IMR-90 (cell line): ENCODE results near the gene BEX3. TPM values are rescaled to one million over a fixed set of nuclear protein-coding genes. Genes with fewer than 3 reads are reported as not detected.
A peak's percentile ranks its signal among the peaks of the same experiment; 100 is the strongest.

Source experiments
- ATAC-seq: fragments of 200-7000 bp; cut with Tn5 transposase; 2 replicates; pipeline ENCODE4 v1.9.1; 2020; ENCODE audit warnings: low read depth, mild to moderate bottlenecking, moderate library complexity
- BruUV-seq: library from RNA; stranded (reverse); fragments of 400-500 nt; replicated peaks from 2 replicates; lab custom pipeline; 2021; lab: Mats Ljungman, UMichigan
- CTCF ChIA-PET: fragments of 300-600 bp; formaldehyde crosslinking; extraction: SDS; loops from one replicate; lab custom pipeline; 2021; ENCODE audit warnings: antibody characterized with exemption; lab: Yijun Ruan, JAX
- POLR2A ChIA-PET: fragments of 300-600 bp; sonication (Branson Sonifier 250); formaldehyde crosslinking; loops from one replicate; lab custom pipeline; 2022; ENCODE audit warnings: antibody characterized with exemption; ENCODE audit not compliant: unreplicated experiment; lab: Charles Lee
- DNase-seq: peaks from one replicate; pipeline ENCODE4 v3.0.0; 2013
- H2AFZ ChIP-seq: replicated peaks from 2 replicates; pipeline ENCODE3; 2013; ENCODE audit warnings: low read length, mild to moderate bottlenecking; ENCODE audit not compliant: poor library complexity
- H2AK5ac ChIP-seq: 2 replicates; pipeline ENCODE4 v1.6.1; 2013; ENCODE audit warnings: low read depth, low read length, inconsistent platforms
- H2AK9ac ChIP-seq: replicated peaks from 2 replicates; pipeline ENCODE3; 2013; ENCODE audit warnings: mild to moderate bottlenecking, low read depth, low read length, moderate library complexity; ENCODE audit not compliant: poor library complexity
- H2BK120ac ChIP-seq: 2 replicates; pipeline ENCODE4 v1.6.1; 2013; ENCODE audit warnings: low read depth, low read length, inconsistent platforms
- H2BK15ac ChIP-seq: 3 replicates; pipeline ENCODE4 v1.6.1; 2013; ENCODE audit warnings: low read depth, low read length, inconsistent platforms
- H2BK20ac ChIP-seq: 2 replicates; pipeline ENCODE4 v1.6.1; 2013; ENCODE audit warnings: low read depth, mild to moderate bottlenecking, inconsistent platforms, low read length, moderate library complexity
- H2BK5ac ChIP-seq: 2 replicates; pipeline ENCODE4 v1.6.1; 2013; ENCODE audit warnings: mild to moderate bottlenecking, low read depth, low read length, inconsistent platforms; ENCODE audit not compliant: poor library complexity, severe bottlenecking
- H3K14ac ChIP-seq: replicated peaks from 2 replicates; pipeline ENCODE4 v1.6.1; 2013; ENCODE audit warnings: low read depth, low read length, inconsistent platforms
- H3K18ac ChIP-seq: 2 replicates; pipeline ENCODE4 v1.6.1; 2013; ENCODE audit warnings: low read depth, low read length, control low read depth
- H3K23ac ChIP-seq: 2 replicates; pipeline ENCODE4 v1.6.1; 2013; ENCODE audit warnings: low read depth, low read length, inconsistent platforms
- H3K27ac ChIP-seq: 2 replicates; pipeline ENCODE4 v1.5.1; 2013; ENCODE audit warnings: mild to moderate bottlenecking, control low read depth, low read length; ENCODE audit not compliant: insufficient read depth
- H3K27me3 ChIP-seq: 2 replicates; pipeline ENCODE4 v1.6.1; 2013; ENCODE audit warnings: low read length; ENCODE audit not compliant: control insufficient read depth, insufficient read depth
- H3K36me3 ChIP-seq: 2 replicates; pipeline ENCODE4 v1.6.1; 2013; ENCODE audit warnings: low read length, mixed read lengths; ENCODE audit not compliant: control insufficient read depth, insufficient read depth
- H3K4ac ChIP-seq: 2 replicates; pipeline ENCODE4 v1.6.1; 2013; ENCODE audit warnings: low read depth, low read length, inconsistent platforms
- H3K4me1 ChIP-seq: 2 replicates; pipeline ENCODE4 v1.6.1; 2013; ENCODE audit warnings: low read length, mixed read lengths; ENCODE audit not compliant: control insufficient read depth, insufficient read depth
- H3K4me2 ChIP-seq: 2 replicates; pipeline ENCODE4 v1.6.1; 2013; ENCODE audit warnings: low read depth, mild to moderate bottlenecking, control low read depth, low read length, moderate library complexity
- H3K4me3 ChIP-seq: 2 replicates; pipeline ENCODE4 v1.5.1; 2013; ENCODE audit warnings: low read depth, mild to moderate bottlenecking, control low read depth, low read length, moderate library complexity; ENCODE audit not compliant: insufficient read depth
- H3K56ac ChIP-seq: 2 replicates; pipeline ENCODE4 v1.6.1; 2013; ENCODE audit warnings: low read length, inconsistent platforms; ENCODE audit not compliant: insufficient read depth; ENCODE audit errors: extremely low read depth
- H3K79me1 ChIP-seq, 2 experiments: 2 replicates each; pipeline ENCODE4 v1.6.1; 2013; ENCODE audit warnings: low read length in 2 of 2, inconsistent platforms in 1 of 2, low read depth in 1 of 2
- H3K9ac ChIP-seq: 2 replicates; pipeline ENCODE4 v1.6.1; 2013; ENCODE audit warnings: low read depth, low read length, control low read depth
- H3K9me1 ChIP-seq: 2 replicates; pipeline ENCODE4 v1.6.1; 2013; ENCODE audit warnings: low read length, inconsistent platforms; ENCODE audit not compliant: insufficient read depth
- H3K9me3 ChIP-seq: 2 replicates; pipeline ENCODE4 v1.6.1; 2013; ENCODE audit warnings: low read length; ENCODE audit not compliant: control insufficient read depth, insufficient read depth
- H4K20me1 ChIP-seq: 2 replicates; pipeline ENCODE4 v1.6.1; 2013; ENCODE audit warnings: low read length, inconsistent platforms; ENCODE audit not compliant: insufficient read depth
- H4K5ac ChIP-seq: 2 replicates; pipeline ENCODE4 v1.6.1; 2013; ENCODE audit warnings: mild to moderate bottlenecking, low read depth, low read length, control low read depth
- H4K8ac ChIP-seq, 2 experiments: 2 replicates each; pipeline ENCODE4 v1.6.1; 2013; ENCODE audit warnings: low read depth in 2 of 2, low read length in 2 of 2, control low read depth in 1 of 2, inconsistent platforms in 1 of 2
- H4K91ac ChIP-seq: 2 replicates; pipeline ENCODE4 v1.6.1; 2013; ENCODE audit warnings: low read depth, low read length, inconsistent platforms; ENCODE audit not compliant: insufficient read depth
- BHLHE40 ChIP-seq: fragments of 150-350 bp; IDR thresholded peaks from 2 replicates; pipeline ENCODE4 v1.6.1; 2016; ENCODE audit warnings: mild to moderate bottlenecking, low read depth, low read length
- CEBPB ChIP-seq: IDR thresholded peaks from 2 replicates; pipeline ENCODE4 v1.6.1; 2012; ENCODE audit warnings: low read depth, low read length, improper control_type of control experiment
- CHD1 ChIP-seq: IDR thresholded peaks from 2 replicates; pipeline ENCODE4 v1.6.1; 2012; ENCODE audit warnings: low read depth, low read length, improper control_type of control experiment
- FOS ChIP-seq: fragments of 150-350 bp; IDR thresholded peaks from 2 replicates; pipeline ENCODE4 v1.6.1; 2016; ENCODE audit warnings: low read depth, low read length
- MAFK ChIP-seq: IDR thresholded peaks from 2 replicates; pipeline ENCODE4 v1.6.1; 2012; ENCODE audit warnings: low read depth, low read length, improper control_type of control experiment
- MAZ ChIP-seq: IDR thresholded peaks from 2 replicates; pipeline ENCODE4 v1.6.1; 2012; ENCODE audit warnings: low read depth, mild to moderate bottlenecking, low read length, improper control_type of control experiment, moderate library complexity, borderline replicate concordance
- MXI1 ChIP-seq: IDR thresholded peaks from 2 replicates; pipeline ENCODE4 v1.6.1; 2012; ENCODE audit warnings: low read depth, mild to moderate bottlenecking, low read length, moderate library complexity, borderline replicate concordance
- NFE2L2 ChIP-seq: fragments of 150-350 bp; IDR thresholded peaks from 2 replicates; pipeline ENCODE4 v1.6.1; 2016; ENCODE audit warnings: low read depth, mild to moderate bottlenecking, low read length
- RAD21 ChIP-seq: IDR thresholded peaks from 2 replicates; pipeline ENCODE4 v1.6.1; 2012; ENCODE audit warnings: low read length, improper control_type of control experiment
- RCOR1 ChIP-seq: IDR thresholded peaks from 2 replicates; pipeline ENCODE4 v1.6.1; 2012; ENCODE audit warnings: mild to moderate bottlenecking, low read length, improper control_type of control experiment; ENCODE audit not compliant: insufficient replicate concordance
- RFX5 ChIP-seq: IDR thresholded peaks from 2 replicates; pipeline ENCODE4 v1.8.0; 2012; ENCODE audit warnings: low read depth, mild to moderate bottlenecking, low read length, moderate library complexity
- SMC3 ChIP-seq: fragments of 150-350 bp; IDR thresholded peaks from 2 replicates; pipeline ENCODE4 v1.6.1; 2016; ENCODE audit warnings: low read depth, mild to moderate bottlenecking, antibody characterized with exemption, low read length, moderate library complexity
- WGBS, 2 experiments: methylation state at CpG; one replicate each; pipeline versions ENCODE4 v1.1.5 to v1.1.7; 2013; ENCODE audit warnings: missing lambda C conversion rate in 2 of 2; ENCODE audit not compliant: insufficient read length in 1 of 2; ENCODE audit errors: extremely low coverage in 2 of 2; 5-methylcytosine and 5-hydroxymethylcytosine counted together
- dilution Hi-C: fragments of 300-500 bp; cut with HindIII; formaldehyde crosslinking; loops from one replicate; pipeline ENCODE4 v1.14.3; 2018; ENCODE audit warnings: low sequenced_read_pairs; ENCODE audit not compliant: unreplicated experiment
- in situ Hi-C: fragments of 300-500 bp; cut with MboI; formaldehyde crosslinking; loops from 3 replicates; pipeline ENCODE4 v1.14.3; 2019; ENCODE audit warnings: low sequenced_read_pairs, inconsistent platforms, mixed read lengths
- intact Hi-C: fragments of 100-400 bp; cut with micrococcal nuclease; formaldehyde crosslinking; loops from 2 replicates; pipeline ENCODE4 v1.10.0; 2022
- polyA plus RNA-seq, 3 experiments: library from polyadenylated mRNA; depleted of rRNA; stranded (reverse); fragments of >200 nt; gene quantifications; 2 replicates each; pipeline ENCODE4 v1.2.3, GENCODE V29; 2012; ENCODE audit warnings: low replicate concordance in 1 of 3
- total RNA-seq: library from RNA; depleted of rRNA; stranded (reverse); fragments of >200 nt; gene quantifications from 2 replicates; pipeline ENCODE4 v1.2.3, GENCODE V29; 2012
- TF ChIP-seq, protein P1 (sequence below): fragments of 150-350 bp; IDR thresholded peaks from 2 replicates; pipeline ENCODE4 v1.6.1; 2016; ENCODE audit warnings: low read depth, mild to moderate bottlenecking, low read length, moderate library complexity, borderline replicate concordance
- TF ChIP-seq, protein P2 (sequence below): conservative IDR thresholded peaks from 2 replicates; pipeline ENCODE4 v1.5.1; 2012; ENCODE audit warnings: mild to moderate bottlenecking, low read depth, low read length, improper control_type of control experiment
- TF ChIP-seq, protein P3 (sequence below): fragments of 150-350 bp; IDR thresholded peaks from 2 replicates; pipeline ENCODE4 v1.6.1; 2017; ENCODE audit warnings: mild to moderate bottlenecking, antibody characterized with exemption, low read length, low read depth

Gene BEX3
- total and polyA plus RNA-seq, 2 of the 4 experiments (the other 2 are of a cell fraction): 114 to 409 TPM

DNA sequence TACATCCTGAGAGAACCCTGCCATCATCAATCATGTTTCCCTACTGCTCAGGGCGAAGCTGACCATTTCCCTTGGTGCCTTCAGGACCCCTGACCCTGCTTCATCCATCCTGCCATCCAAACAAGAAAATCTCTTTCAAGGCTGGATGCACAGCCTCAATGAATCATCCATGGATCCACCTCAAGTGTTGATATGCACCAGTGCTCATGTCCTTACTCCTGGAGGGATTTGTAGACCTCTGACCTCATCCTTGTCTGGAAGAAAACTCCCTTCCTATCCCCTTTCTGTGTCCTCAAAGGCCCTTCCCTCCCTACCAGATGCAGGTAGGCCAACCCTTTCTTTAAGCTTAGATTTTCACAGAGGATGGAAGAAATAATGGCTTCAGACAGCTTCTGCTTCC is 24.6 kb downstream of the BEX3 start:
- H2BK5ac ChIP-seq: no peak overlapping the region
- H2AK5ac ChIP-seq: peak overlapping the region; percentile 66; the same call in 1 of the 2 replicates
- H4K20me1 ChIP-seq: no peaks in the 10 kb centered on the region
- peaks cover 2% of the 10 kb centered on the region for H3K27me3 ChIP-seq
- no peaks in the 10 kb centered on the region for H3K36me3 ChIP-seq
- H3K4ac ChIP-seq: no peak overlapping the region
- H2BK15ac ChIP-seq: no peak overlapping the region
- H3K56ac ChIP-seq: no peak overlapping the region
- no peak overlapping the region for H2AK9ac ChIP-seq
- no peak overlapping the region for H3K18ac ChIP-seq
- ChIA-PET POLR2A (no interaction called here), CTCF (no interaction called here)
- H3K14ac ChIP-seq: no peak overlapping the region
- H3K9me1 ChIP-seq: 0 out of 2 replicates have a peak, but pooled peaks cover 3% of the 10 kb centered on the region
- H3K4me2 ChIP-seq: no peak overlapping the region
- dilution Hi-C loops: no loop called here
- peaks cover 5 to 11% of the 10 kb centered on the region in 2 experiments; a peak in 1 of 4 replicates for H3K79me1 ChIP-seq
- TF ChIP-seq NFE2L2 (no peak), MAFK (no peak), SMC3 (no peak), RFX5 (no peak), RAD21 (no peak), CHD1 (no peak), RCOR1 (no peak), MXI1 (no peak), MAZ (no peak), FOS (no peak), CEBPB (no peak), BHLHE40 (no peak)
- TF ChIP-seq, protein P1, sequence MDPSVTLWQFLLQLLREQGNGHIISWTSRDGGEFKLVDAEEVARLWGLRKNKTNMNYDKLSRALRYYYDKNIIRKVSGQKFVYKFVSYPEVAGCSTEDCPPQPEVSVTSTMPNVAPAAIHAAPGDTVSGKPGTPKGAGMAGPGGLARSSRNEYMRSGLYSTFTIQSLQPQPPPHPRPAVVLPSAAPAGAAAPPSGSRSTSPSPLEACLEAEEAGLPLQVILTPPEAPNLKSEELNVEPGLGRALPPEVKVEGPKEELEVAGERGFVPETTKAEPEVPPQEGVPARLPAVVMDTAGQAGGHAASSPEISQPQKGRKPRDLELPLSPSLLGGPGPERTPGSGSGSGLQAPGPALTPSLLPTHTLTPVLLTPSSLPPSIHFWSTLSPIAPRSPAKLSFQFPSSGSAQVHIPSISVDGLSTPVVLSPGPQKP: no peak
- TF ChIP-seq, protein P2, sequence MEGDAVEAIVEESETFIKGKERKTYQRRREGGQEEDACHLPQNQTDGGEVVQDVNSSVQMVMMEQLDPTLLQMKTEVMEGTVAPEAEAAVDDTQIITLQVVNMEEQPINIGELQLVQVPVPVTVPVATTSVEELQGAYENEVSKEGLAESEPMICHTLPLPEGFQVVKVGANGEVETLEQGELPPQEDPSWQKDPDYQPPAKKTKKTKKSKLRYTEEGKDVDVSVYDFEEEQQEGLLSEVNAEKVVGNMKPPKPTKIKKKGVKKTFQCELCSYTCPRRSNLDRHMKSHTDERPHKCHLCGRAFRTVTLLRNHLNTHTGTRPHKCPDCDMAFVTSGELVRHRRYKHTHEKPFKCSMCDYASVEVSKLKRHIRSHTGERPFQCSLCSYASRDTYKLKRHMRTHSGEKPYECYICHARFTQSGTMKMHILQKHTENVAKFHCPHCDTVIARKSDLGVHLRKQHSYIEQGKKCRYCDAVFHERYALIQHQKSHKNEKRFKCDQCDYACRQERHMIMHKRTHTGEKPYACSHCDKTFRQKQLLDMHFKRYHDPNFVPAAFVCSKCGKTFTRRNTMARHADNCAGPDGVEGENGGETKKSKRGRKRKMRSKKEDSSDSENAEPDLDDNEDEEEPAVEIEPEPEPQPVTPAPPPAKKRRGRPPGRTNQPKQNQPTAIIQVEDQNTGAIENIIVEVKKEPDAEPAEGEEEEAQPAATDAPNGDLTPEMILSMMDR: no peak
- TF ChIP-seq, protein P3, sequence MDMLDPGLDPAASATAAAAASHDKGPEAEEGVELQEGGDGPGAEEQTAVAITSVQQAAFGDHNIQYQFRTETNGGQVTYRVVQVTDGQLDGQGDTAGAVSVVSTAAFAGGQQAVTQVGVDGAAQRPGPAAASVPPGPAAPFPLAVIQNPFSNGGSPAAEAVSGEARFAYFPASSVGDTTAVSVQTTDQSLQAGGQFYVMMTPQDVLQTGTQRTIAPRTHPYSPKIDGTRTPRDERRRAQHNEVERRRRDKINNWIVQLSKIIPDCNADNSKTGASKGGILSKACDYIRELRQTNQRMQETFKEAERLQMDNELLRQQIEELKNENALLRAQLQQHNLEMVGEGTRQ: no peak
- no peak overlapping the region for H3K4me3 ChIP-seq
- no peaks in the 10 kb centered on the region for H3K9me3 ChIP-seq
- H2AFZ ChIP-seq: no peak overlapping the region
- no peak overlapping the region for H3K9ac ChIP-seq
- WGBS, 2 experiments: 57% methylated on average over 1 of the region's 1 CpG; no CpG with 5 or more reads in 1 of the 2 experiments
- no peak overlapping the region for H2BK20ac ChIP-seq
- intact Hi-C loops: no loop called here
- DNase-seq (no peak), ATAC-seq (no peak)
- H4K5ac ChIP-seq: no peak overlapping the region
- peaks cover 10% of the 10 kb centered on the region for H3K4me1 ChIP-seq
- no peak overlapping the region for H4K91ac ChIP-seq
- no TSS peak for BruUV-seq
- in situ Hi-C loops: no loop called here
- no peak overlapping the region for H4K8ac ChIP-seq
- no peak overlapping the region for H3K23ac ChIP-seq
- H3K27ac ChIP-seq: no peak overlapping the region
- 0 out of 2 replicates have a peak overlapping the region, but pooled peaks have one; percentile 10 for H2BK120ac ChIP-seq
